Measurements from ENCODE around the gene MYH6. TPM values are rescaled to one million over a fixed set of nuclear protein-coding genes. Genes with fewer than 3 reads are reported as not detected.
A peak's percentile ranks its signal among the peaks of the same experiment; 100 is the strongest.

The MYH6 gene
- total and polyA plus RNA-seq, 2 experiments from 2014 or later, result 2,795 to 8,484 TPM

DNA sequence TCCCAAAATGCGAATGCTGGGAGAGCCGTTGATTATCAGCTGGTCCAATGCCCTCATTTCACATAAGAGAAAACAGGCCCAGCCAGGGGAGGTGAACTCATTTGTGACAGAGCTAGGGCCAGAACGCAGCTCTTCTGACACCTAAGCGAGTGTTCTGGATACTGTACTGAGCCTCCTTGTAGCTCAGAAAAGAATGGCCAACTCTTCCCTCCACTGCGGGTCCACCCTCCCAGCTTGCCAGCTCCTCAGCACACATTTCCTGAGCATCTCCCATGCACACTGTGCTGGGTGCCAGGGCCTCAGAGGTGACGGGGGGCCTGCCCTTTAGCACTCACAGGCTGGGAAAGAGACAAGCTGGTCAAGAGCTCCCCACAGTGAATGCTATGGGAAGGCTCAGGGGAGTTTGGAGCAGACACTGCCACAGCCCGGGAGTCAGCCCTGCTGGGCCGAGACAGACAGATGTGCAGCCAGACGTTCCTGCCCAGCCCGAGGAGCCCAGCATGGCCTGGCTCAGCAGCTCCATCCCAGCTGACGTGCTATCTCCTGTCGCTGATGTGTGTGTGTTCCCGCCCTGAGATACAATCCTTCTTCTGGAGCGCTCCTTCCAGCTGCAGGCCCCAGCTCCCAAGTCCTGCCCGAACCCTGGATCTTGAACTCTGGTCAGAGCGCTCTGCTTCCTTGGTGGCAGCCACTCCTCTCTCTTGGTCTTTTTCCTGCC is 27.7 kb downstream of the MYH6 start:
- Histone ChIP-seq H3K27me3 (no peaks in the 10 kb centered on the region), H3K4me1 (ENCODE audit: low read depth) (no peaks in the 10 kb centered on the region), H3K36me3 (peaks cover 49% of the 10 kb centered on the region), H3K4me3 (no peak overlapping the region), H3K9me3 (ENCODE audit: low read depth) (no peaks in the 10 kb centered on the region), H3K27ac (peak overlapping the region; percentile 86)
- TF ChIP-seq, protein P1, sequence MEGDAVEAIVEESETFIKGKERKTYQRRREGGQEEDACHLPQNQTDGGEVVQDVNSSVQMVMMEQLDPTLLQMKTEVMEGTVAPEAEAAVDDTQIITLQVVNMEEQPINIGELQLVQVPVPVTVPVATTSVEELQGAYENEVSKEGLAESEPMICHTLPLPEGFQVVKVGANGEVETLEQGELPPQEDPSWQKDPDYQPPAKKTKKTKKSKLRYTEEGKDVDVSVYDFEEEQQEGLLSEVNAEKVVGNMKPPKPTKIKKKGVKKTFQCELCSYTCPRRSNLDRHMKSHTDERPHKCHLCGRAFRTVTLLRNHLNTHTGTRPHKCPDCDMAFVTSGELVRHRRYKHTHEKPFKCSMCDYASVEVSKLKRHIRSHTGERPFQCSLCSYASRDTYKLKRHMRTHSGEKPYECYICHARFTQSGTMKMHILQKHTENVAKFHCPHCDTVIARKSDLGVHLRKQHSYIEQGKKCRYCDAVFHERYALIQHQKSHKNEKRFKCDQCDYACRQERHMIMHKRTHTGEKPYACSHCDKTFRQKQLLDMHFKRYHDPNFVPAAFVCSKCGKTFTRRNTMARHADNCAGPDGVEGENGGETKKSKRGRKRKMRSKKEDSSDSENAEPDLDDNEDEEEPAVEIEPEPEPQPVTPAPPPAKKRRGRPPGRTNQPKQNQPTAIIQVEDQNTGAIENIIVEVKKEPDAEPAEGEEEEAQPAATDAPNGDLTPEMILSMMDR (IDR thresholded peaks at IDR 0.05; ENCODE audit: low read depth, low read length), result no peak
- DNase-seq (ENCODE audit: low read depth in 1 of 2, low spot score in 1 of 2), result no peak

DNA sequence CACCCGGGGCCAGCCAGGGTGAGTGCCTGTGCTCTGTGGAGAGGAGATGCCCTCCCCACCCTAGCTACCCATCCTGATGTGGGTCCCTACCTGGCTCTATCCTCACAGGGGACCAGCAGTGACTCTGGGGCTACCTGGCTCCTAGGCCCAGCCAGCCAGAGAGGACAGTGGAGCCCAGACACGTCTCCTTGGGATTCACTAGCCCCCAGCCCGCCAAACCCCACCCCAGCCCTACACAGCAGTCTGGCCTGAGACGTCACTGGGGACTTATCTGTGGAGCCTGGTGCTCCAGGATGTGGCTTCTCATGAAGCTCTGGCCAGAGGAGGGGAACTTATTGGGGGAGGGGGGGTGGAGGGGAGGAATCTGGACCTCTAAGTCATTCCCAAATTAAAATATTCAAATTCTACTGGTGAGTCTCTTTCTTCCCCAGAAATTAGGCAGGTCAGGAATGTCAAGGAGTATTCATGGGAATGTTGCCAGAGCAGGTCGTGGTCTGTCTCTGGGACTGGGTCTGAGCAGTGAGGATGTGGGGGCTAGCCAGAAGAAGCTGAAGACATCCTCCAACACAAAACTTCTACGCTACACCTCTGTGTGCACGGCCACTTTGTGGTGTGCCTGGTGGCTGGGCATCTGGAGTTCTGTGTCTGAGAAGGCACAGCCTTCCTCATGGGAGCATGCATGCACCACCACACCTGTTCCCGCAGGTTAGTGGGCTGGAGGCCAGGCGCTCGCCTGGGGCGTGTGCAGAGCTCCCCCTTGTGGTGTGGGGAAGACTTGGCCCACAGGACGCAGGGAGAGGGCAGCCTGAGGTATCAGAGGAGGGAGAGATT is 28.5 kb downstream of the MYH6 start:
- Histone ChIP-seq H3K27me3 (no peaks in the 10 kb centered on the region), H3K4me3 (no peak overlapping the region), H3K9me3 (ENCODE audit: low read depth) (no peaks in the 10 kb centered on the region), H3K36me3 (peaks cover 41% of the 10 kb centered on the region), H3K27ac (peak overlapping the region; percentile 86), H3K4me1 (ENCODE audit: low read depth) (no peaks in the 10 kb centered on the region)
- peak; percentile 45 to 86 for DNase-seq (ENCODE audit: low read depth in 1 of 2, low spot score in 1 of 2)
- TF ChIP-seq, protein P1 (IDR thresholded peaks at IDR 0.05; ENCODE audit: low read depth, low read length), result peak; percentile 97

DNA sequence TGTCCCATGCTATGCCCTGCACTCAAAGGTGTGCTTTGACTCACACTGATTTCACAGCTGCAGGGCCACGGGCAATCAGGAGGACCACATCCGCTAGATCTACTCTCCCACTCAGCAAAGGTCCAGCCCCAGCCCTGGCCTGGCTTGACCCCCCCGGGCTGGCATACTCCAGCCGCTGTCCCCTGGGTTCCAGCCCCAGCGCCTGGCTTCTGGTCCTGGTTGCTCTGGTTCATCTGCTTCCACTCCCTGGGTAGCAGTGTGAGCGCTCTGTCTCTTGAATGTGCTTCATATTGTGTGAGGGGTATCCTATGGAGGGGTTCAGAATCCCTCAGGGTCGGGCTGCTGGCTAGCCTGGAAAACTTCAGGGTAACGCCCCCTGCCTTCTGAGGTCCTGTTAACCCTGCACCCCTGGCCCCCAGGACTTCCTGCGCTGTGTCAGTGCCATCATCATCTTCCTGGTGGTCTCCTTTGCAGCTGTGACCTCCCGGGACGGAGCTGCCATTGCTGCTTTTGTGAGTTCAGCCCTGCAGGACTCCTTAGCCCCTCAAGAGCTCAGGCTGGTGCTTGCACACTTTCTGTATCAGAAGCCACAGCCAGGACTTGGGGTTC is 29.4 kb downstream of the MYH6 start:
- Histone ChIP-seq H3K36me3 (peaks cover 33% of the 10 kb centered on the region), H3K27ac (peak overlapping the region; percentile 86), H3K4me1 (ENCODE audit: low read depth) (no peaks in the 10 kb centered on the region)

DNA sequence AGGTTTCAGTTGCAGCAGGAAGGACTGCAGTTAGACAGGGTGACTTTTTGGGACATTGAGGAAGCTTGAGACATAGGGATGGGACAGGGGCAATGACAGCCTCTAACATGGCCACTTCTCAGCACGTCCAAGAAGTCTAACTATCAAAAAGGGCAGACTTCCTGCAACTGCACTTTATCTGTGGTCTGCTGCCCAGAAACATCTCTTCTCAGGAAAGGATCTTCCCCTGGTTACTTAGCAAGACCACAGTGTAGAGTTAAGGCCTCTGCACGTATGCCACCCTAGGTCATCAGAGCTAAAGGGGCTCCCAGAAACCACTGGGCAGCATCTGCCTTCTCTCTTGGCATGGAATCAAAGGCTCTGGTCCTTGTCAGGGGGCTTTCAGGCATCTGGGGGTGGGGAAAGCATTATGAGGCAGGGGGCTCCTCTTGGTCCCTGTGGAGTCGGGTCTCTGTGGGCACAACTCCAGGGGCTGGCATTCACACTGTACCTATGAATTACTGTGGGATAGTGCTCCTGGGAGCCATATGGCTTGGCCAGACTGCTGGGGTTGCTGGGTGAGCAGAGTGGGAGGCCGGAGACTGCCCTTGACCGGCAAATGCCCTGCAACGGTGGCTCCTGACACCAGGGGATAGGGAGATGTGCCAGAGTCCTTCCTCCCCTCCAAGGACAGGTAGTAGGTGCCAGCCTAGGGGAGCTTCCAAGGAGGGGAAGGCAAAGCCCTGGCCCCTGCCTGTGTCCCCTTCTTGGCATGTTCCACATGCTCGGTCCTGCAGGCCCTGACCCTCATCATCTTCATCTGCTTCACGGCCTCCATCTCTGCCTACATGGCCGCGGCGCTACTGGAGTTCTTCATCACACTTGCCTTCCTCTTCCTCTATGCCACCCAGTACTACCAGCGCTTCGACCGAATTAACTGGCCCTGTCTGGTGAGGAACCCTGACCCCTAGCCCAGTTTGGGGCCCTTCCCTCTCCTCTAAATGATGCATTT is 30.2 kb downstream of the MYH6 start:
- Histone ChIP-seq H3K36me3 (peaks cover 24% of the 10 kb centered on the region), H3K27me3 (no peaks in the 10 kb centered on the region), H3K9me3 (ENCODE audit: low read depth) (no peaks in the 10 kb centered on the region), H3K4me3 (no peak overlapping the region), H3K27ac (peak overlapping the region; percentile 86), H3K4me1 (ENCODE audit: low read depth) (no peaks in the 10 kb centered on the region)
- DNase-seq (ENCODE audit: low read depth in 1 of 2, low spot score in 1 of 2), result peak in 1 of 2 donors; percentile 57
- TF ChIP-seq, protein P1 (IDR thresholded peaks at IDR 0.05; ENCODE audit: low read depth, low read length), result no peak

More for the DNA sequence above, 29.4 kb downstream of the MYH6 start:
- Histone ChIP-seq H3K4me3 (no peak overlapping the region), H3K27me3 (no peaks in the 10 kb centered on the region), H3K9me3 (ENCODE audit: low read depth) (no peaks in the 10 kb centered on the region)
- TF ChIP-seq, protein P1 (IDR thresholded peaks at IDR 0.05; ENCODE audit: low read depth, low read length), result no peak
- DNase-seq (ENCODE audit: low read depth in 1 of 2, low spot score in 1 of 2), result peak in 1 of 2 donors; percentile 68

DNA sequence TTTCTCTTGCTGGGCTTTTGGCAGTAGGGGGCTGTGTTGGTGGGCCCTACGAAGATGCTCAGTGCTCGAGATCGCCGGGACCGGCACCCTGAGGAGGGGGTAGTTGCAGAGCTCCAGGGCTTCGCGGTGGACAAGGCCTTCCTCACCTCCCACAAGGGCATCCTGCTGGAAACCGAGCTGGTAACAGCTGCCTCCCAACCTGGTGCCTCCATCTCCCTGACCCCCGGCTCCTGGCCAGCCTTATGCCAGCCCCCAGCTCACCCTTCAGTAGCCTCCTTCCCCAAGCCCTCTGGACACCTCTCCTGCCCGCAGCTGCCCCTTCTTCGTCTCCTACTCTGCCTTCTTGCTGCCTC is 30.9 kb downstream of the MYH6 start:
- TF ChIP-seq, protein P1 (IDR thresholded peaks at IDR 0.05; ENCODE audit: low read depth, low read length), result no peak
- no peak overlapping the region for H3K4me3 ChIP-seq
- H3K27ac ChIP-seq, result peak overlapping the region; percentile 86
- DNase-seq (ENCODE audit: low read depth in 1 of 2, low spot score in 1 of 2), result peak in 1 of 2 donors; percentile 53
- H3K36me3 ChIP-seq, result peaks cover 17% of the 10 kb centered on the region
- H3K9me3 ChIP-seq (ENCODE audit: low read depth), result no peaks in the 10 kb centered on the region
- H3K4me1 ChIP-seq (ENCODE audit: low read depth), result no peaks in the 10 kb centered on the region
- no peaks in the 10 kb centered on the region for H3K27me3 ChIP-seq

All from cardiac muscle cell (in vitro differentiated cells and primary cell).